PC-3 (cell line): Measurements from ENCODE around the gene HRH2. TPM values are rescaled to one million over a fixed set of nuclear protein-coding genes. Genes with fewer than 3 reads are reported as not detected.

ENCODE experiments used
- ATAC-seq: fragments of 200-7000 bp; cut with Tn5 transposase; 2 replicates; pipeline ENCODE4 v1.9.1; 2020; ENCODE audit warnings: mild to moderate bottlenecking, moderate library complexity
- BruUV-seq: library from RNA; stranded (reverse); fragments of 400-500 nt; replicated peaks from 2 replicates; lab custom pipeline; 2021; lab: Mats Ljungman, UMichigan
- CTCF ChIA-PET: fragments of 300-600 bp; sonication (Branson Sonifier 250); formaldehyde crosslinking; loops from one replicate; lab custom pipeline; 2022; ENCODE audit warnings: antibody characterized with exemption; lab: Charles Lee
- POLR2A ChIA-PET: fragments of 300-600 bp; sonication (Branson Sonifier 250); formaldehyde crosslinking; loops from one replicate; lab custom pipeline; 2022; ENCODE audit warnings: antibody characterized with exemption; ENCODE audit not compliant: unreplicated experiment; lab: Charles Lee
- DNase-seq: peaks from one replicate; pipeline ENCODE4 v3.0.0-alpha.2; 2015
- H2AFZ ChIP-seq: fragments of 300-600 bp; sonication (generic); 2 replicates; pipeline ENCODE4 v1.6.0; 2016; ENCODE audit warnings: antibody characterized with exemption, low read length
- H3F3A ChIP-seq: fragments of 300-600 bp; sonication (generic); one replicate; pipeline ENCODE4 v1.6.0; 2017; ENCODE audit warnings: antibody characterized with exemption, low read length, control low read depth, mild to moderate bottlenecking; ENCODE audit not compliant: unreplicated experiment
- H3K27ac ChIP-seq: fragments of 300-600 bp; sonication (generic); 2 replicates; pipeline ENCODE4 v1.5.1; 2016; ENCODE audit warnings: mild to moderate bottlenecking, low read length
- H3K27me3 ChIP-seq: fragments of 300-600 bp; sonication (generic); 2 replicates; pipeline ENCODE4 v1.6.1; 2016; ENCODE audit warnings: low read length, mixed read lengths
- H3K36me3 ChIP-seq: fragments of 300-600 bp; sonication (generic); 2 replicates; pipeline ENCODE4 v1.6.1; 2016; ENCODE audit warnings: low read depth, mixed run types, low read length, mixed read lengths
- H3K4me1 ChIP-seq: fragments of 300-600 bp; sonication (generic); 2 replicates; pipeline ENCODE4 v1.5.1; 2016; ENCODE audit warnings: low read length; ENCODE audit not compliant: insufficient read depth
- H3K4me2 ChIP-seq: fragments of 300-600 bp; sonication (generic); 2 replicates; pipeline ENCODE4 v1.6.0; 2016; ENCODE audit warnings: low read length
- H3K4me3 ChIP-seq: fragments of 300-600 bp; sonication (generic); 2 replicates; pipeline ENCODE4 v1.5.1; 2016; ENCODE audit warnings: mild to moderate bottlenecking, low read length, mixed read lengths
- H3K79me2 ChIP-seq: fragments of 300-600 bp; sonication (generic); 2 replicates; pipeline ENCODE4 v1.6.1; 2017; ENCODE audit warnings: low read length, mixed read lengths
- H3K9ac ChIP-seq: fragments of 300-600 bp; sonication (generic); 2 replicates; pipeline ENCODE4 v1.6.0; 2016; ENCODE audit warnings: mild to moderate bottlenecking, low read length
- H3K9me2 ChIP-seq: fragments of 300-600 bp; sonication (generic); replicated peaks from 2 replicates; pipeline ENCODE4 v1.6.1; 2016; ENCODE audit warnings: mixed run types, low read length, mixed read lengths
- H3K9me3 ChIP-seq: fragments of 300-600 bp; sonication (generic); 2 replicates; pipeline ENCODE4 v1.6.1; 2016; ENCODE audit warnings: low read length, mixed read lengths
- H4K20me1 ChIP-seq: fragments of 300-600 bp; sonication (generic); 2 replicates; pipeline ENCODE4 v1.6.1; 2016; ENCODE audit warnings: low read length, mixed read lengths
- CTCF ChIP-seq: fragments of 300-600 bp; sonication (generic); conservative IDR thresholded peaks from 2 replicates; pipeline ENCODE4 v1.5.1; 2017; ENCODE audit warnings: antibody characterized with exemption, low read depth, mild to moderate bottlenecking, low read length
- EZH2 ChIP-seq: fragments of 300-600 bp; sonication (generic); IDR thresholded peaks from one replicate; pipeline ENCODE4 v1.6.1; 2017; ENCODE audit warnings: antibody characterized with exemption, mild to moderate bottlenecking, low read length; ENCODE audit not compliant: unreplicated experiment
- EZH2phosphoT487 ChIP-seq: fragments of 300-600 bp; sonication (generic); IDR thresholded peaks from 2 replicates; pipeline ENCODE4 v1.6.1; 2018; ENCODE audit warnings: mild to moderate bottlenecking, antibody characterized with exemption, low read length, borderline replicate concordance
- intact Hi-C: fragments of 100-400 bp; cut with micrococcal nuclease; formaldehyde crosslinking; loops from 2 replicates; pipeline ENCODE4 v1.9.0; 2023
- total RNA-seq: library from RNA; depleted of rRNA; stranded (reverse); fragments of >200 nt; gene quantifications from 2 replicates; pipeline ENCODE4 v1.2.3, GENCODE V29; 2014

HRH2 gene
- total RNA-seq, 1 experiment from 2014 or later: not detected

GRCh38 chr5:175623088-175623487 is 34.8 kb upstream of the HRH2 start:
- Histone ChIP-seq H3K9ac (no peak overlapping the region), H3F3A (no peaks in the 10 kb centered on the region)
- no peak for ATAC-seq

GRCh38 chr5:175624316-175624715 is 33.6 kb upstream of the HRH2 start:
- H3K79me2 ChIP-seq: no peaks in the 10 kb centered on the region
- H3K27me3 ChIP-seq: peaks cover 27% of the 10 kb centered on the region
- H4K20me1 ChIP-seq: no peaks in the 10 kb centered on the region
- no peaks in the 10 kb centered on the region for H3K9me2 ChIP-seq
- H3K27ac ChIP-seq: no peak overlapping the region
- H3K4me3 ChIP-seq: no peak overlapping the region
- intact Hi-C loops: no loop called here
- ChIA-PET POLR2A (no interaction called here), CTCF (no interaction called here)
- H3K9ac ChIP-seq: no peak overlapping the region
- ATAC-seq (no peak), DNase-seq (no peak)
- H3K4me1 ChIP-seq: no peaks in the 10 kb centered on the region
- H3K4me2 ChIP-seq: no peak overlapping the region
- no peak overlapping the region for H2AFZ ChIP-seq
- no peaks in the 10 kb centered on the region for H3K36me3 ChIP-seq
- no TSS peak for BruUV-seq
- TF ChIP-seq EZH2phosphoT487: no peak
- H3K9me3 ChIP-seq: no peaks in the 10 kb centered on the region
- no peaks in the 10 kb centered on the region for H3F3A ChIP-seq

More at GRCh38 chr5:175623088-175623487, 34.8 kb upstream of the HRH2 start:
- no peaks in the 10 kb centered on the region for H3K79me2 ChIP-seq
- TF ChIP-seq EZH2phosphoT487 (no peak), CTCF (no peak), EZH2 (no peak)
- peaks cover 16% of the 10 kb centered on the region; the same call in 1 of the 2 replicates for H3K27me3 ChIP-seq
- no peaks in the 10 kb centered on the region for H3K4me1 ChIP-seq
- H4K20me1 ChIP-seq: no peaks in the 10 kb centered on the region
- no TSS peak for BruUV-seq
- H3K4me3 ChIP-seq: no peak overlapping the region
- no peaks in the 10 kb centered on the region for H3K9me3 ChIP-seq
- ChIA-PET POLR2A (no interaction called here), CTCF (no interaction called here)
- intact Hi-C loops: no loop called here
- DNase-seq: no peak
- H2AFZ ChIP-seq: no peak overlapping the region
- no peaks in the 10 kb centered on the region for H3K9me2 ChIP-seq
- H3K4me2 ChIP-seq: no peak overlapping the region
- no peaks in the 10 kb centered on the region for H3K36me3 ChIP-seq
- no peak overlapping the region for H3K27ac ChIP-seq

DNA sequence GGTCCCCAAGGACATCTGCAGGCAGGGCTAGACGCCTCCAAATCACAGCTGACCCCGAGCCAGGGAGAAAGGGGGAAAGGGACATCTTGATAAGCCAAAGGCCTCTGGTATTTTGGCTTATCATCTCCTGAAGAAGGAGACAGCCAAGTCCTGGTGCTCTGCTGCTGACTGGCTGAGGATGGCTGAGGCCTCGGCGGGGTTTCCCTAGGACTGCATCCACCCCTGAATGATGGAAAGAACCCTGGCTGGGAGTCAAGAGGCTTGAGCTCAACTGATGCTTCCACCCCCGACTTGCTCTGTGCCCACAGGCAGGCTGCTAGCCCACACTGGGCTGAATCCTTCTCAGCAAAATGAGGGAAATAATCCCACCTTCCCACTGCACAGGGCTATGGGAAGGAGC is 30.9 kb upstream of the HRH2 start:
- peaks cover 35% of the 10 kb centered on the region for H3K27me3 ChIP-seq
- no peak overlapping the region for H2AFZ ChIP-seq
- H3K79me2 ChIP-seq: no peaks in the 10 kb centered on the region
- ATAC-seq (no peak), DNase-seq (no peak)
- no peak overlapping the region for H3K4me2 ChIP-seq
- H3K9me2 ChIP-seq: no peaks in the 10 kb centered on the region
- no peak overlapping the region for H3K9ac ChIP-seq
- no peak for TF ChIP-seq CTCF
- TF ChIP-seq EZH2: no peak
- TF ChIP-seq EZH2phosphoT487: no peak
- no peak overlapping the region for H3K27ac ChIP-seq
- CTCF ChIA-PET: no interaction called here
- no peaks in the 10 kb centered on the region for H4K20me1 ChIP-seq
- H3K4me1 ChIP-seq: no peaks in the 10 kb centered on the region
- H3K4me3 ChIP-seq: no peak overlapping the region
- POLR2A ChIA-PET: no interaction called here
- H3F3A ChIP-seq: no peaks in the 10 kb centered on the region
- H3K36me3 ChIP-seq: no peaks in the 10 kb centered on the region
- BruUV-seq: no TSS peak
- H3K9me3 ChIP-seq: no peaks in the 10 kb centered on the region
- intact Hi-C loops: no loop called here
